Stimulated activated CD8-positive, alpha-beta memory T cell treated with anti-CD3 and anti-CD28 coated beads, Interleukin-15, amount 100 ng/mL, for 1 hour (primary cell): Measurements from ENCODE around the gene TMEM145.

Experiments
- DNase-seq: peaks from one replicate; pipeline ENCODE4 v3.0.0-alpha.2; 2020; ENCODE audit warnings: low read depth

The TMEM145 gene

DNA sequence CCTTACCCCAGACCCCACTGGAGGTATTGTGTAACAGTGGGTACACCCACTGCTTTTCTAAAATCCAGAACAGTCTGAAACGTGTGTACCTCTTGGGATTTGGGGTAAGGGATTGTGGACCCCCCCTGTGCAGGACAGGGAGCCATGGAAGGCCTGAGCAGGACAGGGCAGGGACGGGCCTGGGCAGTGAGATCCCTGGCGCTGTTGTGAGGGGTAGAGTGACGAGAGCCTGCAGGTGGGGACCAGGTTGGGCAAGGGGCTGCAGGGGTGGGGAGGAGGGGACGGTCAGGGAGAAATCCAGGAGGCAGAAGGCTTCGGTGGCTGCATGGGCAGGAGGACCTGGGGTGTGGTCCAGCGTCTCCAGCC, 48.4 kb downstream of the TMEM145 start:
- DNase-seq: no peak

DNA sequence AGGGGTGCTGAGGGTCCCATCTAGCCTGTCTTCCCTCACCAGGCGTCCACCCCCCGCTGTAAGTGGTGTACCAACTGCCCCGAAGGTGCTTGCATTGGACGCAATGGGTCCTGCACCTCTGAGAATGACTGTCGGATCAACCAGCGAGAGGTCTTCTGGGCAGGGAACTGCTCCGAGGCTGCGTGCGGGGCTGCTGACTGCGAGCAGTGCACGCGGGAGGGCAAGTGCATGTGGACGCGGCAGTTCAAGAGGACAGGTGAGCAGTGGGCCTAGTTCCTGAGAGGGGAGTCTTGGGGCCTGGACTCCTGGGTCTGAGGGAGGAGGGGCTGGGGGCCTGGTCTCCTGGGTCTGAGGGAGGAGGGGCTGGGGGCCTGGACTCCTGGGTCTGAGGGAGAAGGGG, 49.2 kb downstream of the TMEM145 start:
- DNase-seq: no peak

DNA sequence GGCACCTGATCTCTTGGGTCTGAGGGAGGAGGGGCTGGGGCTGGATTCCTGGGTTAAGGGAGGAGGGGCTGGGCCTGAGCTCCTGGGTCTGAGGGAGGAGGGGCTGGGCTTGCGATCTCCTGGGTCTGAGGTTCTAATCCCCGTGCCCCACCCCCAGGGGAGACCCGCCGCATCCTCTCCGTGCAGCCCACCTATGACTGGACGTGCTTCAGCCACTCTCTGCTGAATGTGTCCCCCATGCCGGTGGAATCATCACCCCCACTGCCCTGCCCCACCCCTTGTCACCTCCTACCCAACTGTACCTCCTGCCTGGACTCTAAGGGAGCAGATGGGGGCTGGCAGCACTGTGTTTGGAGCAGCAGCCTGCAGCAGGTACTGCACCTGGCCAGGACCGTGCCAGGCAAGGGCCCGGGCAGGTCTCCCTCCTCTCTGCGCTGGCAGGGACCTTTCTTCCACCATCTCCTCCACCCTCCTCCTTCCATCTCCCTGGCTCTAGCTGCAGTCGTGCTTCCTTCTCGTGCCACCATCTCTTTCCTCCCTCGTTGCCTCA, 49.9 kb downstream of the TMEM145 start:
- no peak for DNase-seq

DNA sequence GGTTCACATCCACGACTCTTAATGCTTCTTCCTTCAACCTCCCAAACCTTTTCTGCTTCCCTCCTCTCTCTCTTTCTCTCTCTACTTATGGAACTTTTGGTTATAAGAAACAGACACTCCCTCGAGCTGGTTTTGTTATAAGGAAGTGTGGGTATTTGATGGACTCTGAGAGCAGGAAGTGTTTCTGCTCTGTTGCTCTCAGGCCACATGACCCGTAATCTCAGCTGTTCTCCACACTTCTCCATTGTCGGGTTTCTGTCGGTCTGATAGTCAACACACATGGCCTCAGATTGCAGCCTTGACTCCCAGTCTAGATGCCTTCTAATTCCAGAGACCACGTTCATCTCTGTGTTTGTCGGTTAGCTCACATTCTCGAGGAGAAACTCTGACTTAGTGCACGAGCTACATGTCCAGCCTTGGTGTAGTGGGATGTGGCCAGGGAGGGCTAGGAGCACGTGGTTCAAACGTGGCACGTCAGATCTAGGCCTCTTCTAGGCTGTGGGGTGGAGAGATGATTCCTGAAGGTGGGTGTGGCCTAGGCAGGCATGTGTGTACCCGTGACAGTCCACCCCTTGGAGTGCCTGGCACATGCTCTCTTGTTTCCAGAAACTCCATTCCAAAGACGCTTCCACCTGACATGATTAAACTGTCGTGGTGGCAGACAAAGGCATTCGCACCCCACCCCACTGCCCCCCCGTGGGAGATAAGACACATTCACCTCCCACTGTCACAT, 50.7 kb downstream of the TMEM145 start:
- no peak for DNase-seq

DNA sequence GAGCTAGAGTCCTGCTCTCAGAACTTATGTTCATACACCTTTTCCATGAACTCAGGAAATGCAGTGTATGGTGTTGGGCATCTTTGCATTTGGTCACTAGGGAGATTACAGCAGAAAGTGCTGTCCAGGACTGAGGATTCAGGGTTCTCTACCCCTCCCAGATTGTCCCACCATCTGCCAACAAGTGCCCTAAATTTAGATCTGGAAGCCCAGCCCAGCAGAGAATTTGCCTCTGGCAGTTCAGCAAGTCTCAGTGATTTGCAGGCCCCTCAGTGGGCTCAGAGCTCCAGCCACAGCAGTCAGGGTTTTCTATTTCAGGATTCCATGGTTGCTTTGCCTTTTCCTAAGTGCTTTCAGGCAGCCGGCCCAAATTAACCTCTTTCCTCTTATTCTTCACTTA, 53.6 kb downstream of the TMEM145 start:
- no peak for DNase-seq

DNA sequence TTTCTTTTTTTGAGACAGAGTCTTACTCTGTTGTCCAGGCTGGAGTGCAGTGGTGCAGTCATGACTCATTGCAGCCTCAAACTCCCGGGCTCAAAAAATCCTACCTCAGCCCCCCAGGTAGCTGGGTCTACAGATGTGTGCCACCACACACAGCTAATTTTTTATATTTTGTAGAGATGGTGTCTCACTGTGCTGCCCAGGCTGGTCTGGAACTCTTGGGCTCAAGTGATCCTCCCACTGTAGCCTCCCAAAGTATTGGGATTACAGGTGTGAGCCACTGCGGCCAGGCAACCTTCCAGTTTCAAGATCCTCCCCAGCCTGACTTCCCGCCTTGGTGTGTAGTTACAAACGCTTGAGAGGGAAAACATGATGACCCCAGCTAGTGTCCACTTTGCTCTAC, 54.8 kb downstream of the TMEM145 start:
- no peak for DNase-seq

DNA sequence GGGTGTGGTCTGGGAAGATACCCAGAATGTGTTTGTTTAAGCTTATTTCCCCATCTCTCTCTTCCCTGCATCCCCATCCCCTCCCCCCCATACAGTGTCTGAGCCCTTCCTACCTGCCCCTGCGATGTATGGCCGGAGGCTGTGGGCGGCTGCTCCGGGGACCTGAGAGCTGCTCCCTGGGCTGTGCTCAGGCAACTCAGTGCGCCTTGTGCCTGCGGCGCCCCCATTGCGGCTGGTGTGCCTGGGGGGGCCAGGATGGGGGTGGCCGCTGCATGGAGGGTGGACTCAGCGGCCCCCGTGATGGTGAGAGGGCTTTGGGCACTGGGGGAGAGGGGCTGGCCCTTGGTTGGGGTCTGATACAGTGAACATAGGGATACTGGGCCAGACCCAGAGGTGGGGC, 55.3 kb downstream of the TMEM145 start:
- no peak for DNase-seq

DNA sequence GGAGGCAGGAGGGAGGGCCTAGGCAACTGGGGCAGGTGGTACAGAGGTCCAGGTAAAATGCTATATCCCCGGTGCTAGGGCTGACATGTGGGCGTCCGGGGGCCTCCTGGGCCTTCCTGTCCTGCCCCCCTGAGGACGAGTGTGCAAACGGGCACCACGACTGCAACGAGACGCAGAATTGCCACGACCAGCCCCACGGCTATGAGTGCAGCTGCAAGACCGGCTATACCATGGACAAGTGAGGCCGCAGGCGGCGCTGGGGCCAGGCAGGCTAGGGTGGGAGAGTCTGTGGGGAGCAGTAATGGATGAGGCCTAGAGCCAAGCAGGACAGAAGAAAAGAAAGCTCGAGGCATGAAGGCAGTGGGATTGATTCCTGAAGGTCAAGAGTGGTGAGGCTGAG, 55.7 kb downstream of the TMEM145 start:
- DNase-seq: no peak

DNA sequence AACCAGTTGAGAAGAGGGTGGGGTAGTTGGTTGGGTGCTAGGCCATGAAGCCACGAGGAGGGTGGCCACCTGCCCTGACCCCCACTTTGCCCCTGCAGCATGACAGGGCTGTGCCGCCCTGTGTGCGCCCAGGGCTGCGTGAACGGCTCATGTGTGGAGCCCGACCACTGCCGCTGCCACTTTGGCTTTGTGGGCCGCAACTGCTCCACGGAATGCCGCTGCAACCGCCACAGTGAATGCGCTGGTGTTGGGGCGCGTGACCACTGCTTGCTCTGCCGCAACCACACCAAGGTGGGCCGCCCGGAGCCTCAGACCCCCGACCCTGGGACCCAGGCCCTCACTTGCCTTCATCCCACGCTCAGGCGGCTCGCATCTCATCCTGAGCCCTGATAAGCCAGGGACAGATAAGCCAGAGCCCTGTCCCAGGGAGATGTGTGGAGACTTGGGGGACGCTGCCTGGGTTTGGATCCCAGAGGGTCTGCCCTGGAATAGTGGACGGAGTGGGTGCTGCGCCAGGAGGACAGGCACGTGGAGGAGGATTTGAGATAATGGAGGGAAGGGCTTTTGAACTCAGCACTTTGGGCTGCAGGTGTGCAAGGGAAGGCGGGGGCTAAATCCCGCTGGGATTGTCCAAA, 56.4 kb downstream of the TMEM145 start:
- no peak for DNase-seq

DNA sequence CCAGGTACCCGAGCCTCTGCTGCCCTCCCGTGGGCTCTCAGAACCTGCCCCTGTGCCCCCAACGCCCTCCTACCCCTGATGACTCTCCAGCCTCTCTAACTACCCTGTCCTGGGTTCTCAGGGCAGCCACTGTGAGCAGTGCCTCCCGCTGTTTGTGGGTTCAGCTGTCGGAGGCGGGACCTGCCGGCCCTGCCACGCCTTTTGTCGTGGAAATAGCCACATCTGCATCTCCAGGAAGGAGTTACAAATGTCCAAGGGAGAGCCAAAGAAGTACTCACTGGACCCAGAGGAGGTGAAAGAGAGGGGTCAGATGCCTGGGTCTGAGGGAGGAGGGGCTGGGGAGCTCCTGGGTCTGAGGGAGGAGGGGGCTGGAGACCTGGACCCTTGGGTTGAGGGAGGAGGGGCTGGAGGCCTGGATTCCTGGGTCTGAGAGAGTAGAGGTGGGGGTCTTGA, 57.0 kb downstream of the TMEM145 start:
- no peak for DNase-seq

DNA sequence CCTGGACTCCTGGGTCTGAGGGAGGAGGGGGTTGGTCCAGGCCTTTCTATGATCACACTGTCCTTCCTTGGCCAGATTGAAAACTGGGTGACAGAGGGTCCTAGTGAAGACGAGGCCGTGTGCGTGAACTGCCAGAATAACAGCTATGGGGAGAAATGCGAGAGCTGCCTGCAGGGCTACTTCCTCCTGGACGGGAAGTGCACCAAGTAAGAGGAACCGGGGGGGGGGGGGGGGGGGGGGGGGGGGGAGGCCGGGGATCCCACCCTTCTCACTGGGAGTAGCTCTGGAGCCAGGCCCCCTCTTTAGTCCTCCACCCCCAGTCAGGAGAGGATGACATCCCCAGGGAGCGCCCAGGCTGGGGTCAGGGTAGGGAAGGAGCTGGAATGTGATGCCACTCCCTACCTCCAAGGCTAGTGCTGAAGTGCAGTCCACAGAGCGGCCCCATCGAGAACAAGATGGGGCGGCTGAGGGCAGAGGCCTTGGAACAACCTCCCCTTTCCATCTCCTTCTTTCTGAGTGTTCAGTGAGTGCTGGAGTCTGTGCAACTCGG, 57.6 kb downstream of the TMEM145 start:
- no peak for DNase-seq
